Measurements from ENCODE around the gene TIMM44. TPM values are rescaled to one million over a fixed set of nuclear protein-coding genes. Genes with fewer than 3 reads are reported as not detected.

Gene TIMM44
- total and polyA plus RNA-seq, 8 donors: 36.7 to 56.5 (median 43.4) TPM

DNA sequence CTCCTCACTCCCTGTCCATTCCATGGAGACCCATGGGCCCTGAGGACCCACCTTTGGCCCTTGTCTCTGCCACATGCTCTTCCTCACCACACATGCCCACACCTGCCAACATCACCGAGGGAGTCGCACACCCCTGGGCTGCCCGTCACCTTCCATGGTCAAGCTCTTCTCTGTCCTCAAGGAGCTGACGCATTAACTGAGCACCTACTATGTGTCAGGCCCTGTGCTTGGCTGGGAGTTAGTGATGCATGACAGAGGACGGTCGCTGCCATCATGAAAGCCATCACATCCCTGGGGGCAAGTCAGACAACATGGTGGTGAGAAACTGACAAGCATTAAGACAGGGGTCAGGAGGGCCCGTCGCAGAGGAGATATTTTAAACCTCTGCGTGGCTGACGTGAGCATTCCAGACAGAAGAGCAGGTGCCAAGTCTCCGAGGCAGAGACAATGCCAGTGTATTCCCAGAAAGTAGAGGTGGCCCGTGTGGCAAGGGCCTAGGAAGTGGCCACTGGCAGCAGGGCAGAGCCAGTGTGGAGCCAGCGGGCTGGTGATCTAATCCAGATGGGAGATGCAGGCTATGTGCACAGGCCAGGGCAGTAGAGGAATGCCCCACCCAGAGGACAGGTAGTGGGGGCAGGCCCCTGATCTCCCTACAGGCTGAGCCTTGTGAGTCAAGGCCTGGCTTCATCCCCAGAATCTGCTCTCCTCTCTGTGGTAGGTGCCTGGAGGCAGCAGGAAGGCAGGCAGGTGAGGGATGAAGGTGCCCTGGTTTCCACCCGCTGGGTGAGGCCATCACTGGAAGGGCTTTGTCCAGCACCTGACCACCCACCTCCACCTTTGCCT lies 40.8 kb upstream of the TIMM44 start:
- intact Hi-C loops (cut with DNase I): no loop called here
- Histone ChIP-seq H3K4me1 (peaks cover 16 to 21% of the 10 kb centered on the region in 2 donors), H3K27ac (no peak overlapping the region), H3K9me3 (no peaks in the 10 kb centered on the region), H3K4me3 (no peak overlapping the region), H3K36me3 (peaks cover 0 to 92% of the 10 kb centered on the region in 2 donors), H3K27me3 (no peaks in the 10 kb centered on the region)
- peak in 1 of 4 donors; percentile 34 for DNase-seq
- TF ChIP-seq, protein P1, sequence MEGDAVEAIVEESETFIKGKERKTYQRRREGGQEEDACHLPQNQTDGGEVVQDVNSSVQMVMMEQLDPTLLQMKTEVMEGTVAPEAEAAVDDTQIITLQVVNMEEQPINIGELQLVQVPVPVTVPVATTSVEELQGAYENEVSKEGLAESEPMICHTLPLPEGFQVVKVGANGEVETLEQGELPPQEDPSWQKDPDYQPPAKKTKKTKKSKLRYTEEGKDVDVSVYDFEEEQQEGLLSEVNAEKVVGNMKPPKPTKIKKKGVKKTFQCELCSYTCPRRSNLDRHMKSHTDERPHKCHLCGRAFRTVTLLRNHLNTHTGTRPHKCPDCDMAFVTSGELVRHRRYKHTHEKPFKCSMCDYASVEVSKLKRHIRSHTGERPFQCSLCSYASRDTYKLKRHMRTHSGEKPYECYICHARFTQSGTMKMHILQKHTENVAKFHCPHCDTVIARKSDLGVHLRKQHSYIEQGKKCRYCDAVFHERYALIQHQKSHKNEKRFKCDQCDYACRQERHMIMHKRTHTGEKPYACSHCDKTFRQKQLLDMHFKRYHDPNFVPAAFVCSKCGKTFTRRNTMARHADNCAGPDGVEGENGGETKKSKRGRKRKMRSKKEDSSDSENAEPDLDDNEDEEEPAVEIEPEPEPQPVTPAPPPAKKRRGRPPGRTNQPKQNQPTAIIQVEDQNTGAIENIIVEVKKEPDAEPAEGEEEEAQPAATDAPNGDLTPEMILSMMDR (IDR thresholded peaks at IDR 0.05): no peak
- no peak for ATAC-seq

DNA sequence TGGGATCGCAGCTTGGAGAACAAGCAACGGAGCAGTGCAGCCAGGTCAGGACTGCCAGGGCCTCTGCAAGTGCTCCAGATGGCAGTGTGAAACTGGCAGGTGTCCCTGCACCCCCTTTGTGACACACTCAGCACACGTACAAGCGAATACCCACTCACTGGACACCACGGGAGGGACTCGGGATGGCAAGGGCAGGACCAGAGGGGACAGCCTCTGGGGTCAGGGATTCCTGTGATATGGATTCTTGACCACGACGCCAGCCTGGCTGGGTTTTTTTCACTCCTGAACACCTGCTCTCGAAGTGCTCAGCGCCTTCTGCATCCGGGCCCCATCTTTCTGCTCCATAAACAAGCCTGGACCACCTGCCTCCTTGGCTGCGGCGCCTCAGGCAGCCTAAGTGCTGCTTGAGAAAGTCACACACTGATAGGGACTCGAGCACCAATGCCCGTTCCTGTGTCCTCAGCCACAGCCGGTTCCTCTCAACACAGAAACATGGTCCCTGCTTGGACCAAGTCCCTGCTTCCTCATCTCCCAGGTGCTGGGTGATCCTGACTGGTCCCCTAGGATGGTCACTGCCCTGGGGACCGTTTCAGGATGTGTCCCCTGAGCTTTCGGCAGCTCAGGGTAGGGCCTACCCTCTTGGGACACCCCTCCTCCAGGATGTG lies 40.0 kb upstream of the TIMM44 start:
- ATAC-seq (no peak), DNase-seq (peak in 1 of 4 donors; percentile 41)
- Histone ChIP-seq H3K4me1 (peaks cover 13 to 21% of the 10 kb centered on the region in 2 donors), H3K27ac (peak overlapping the region in 1 of 2 donors; percentile 23), H3K4me3 (no peak overlapping the region), H3K27me3 (no peaks in the 10 kb centered on the region), H3K36me3 (peaks cover 0 to 92% of the 10 kb centered on the region in 2 donors), H3K9me3 (no peaks in the 10 kb centered on the region)
- TF ChIP-seq, protein P1 (IDR thresholded peaks at IDR 0.05): no peak
- intact Hi-C loops (cut with DNase I): no loop called here

DNA sequence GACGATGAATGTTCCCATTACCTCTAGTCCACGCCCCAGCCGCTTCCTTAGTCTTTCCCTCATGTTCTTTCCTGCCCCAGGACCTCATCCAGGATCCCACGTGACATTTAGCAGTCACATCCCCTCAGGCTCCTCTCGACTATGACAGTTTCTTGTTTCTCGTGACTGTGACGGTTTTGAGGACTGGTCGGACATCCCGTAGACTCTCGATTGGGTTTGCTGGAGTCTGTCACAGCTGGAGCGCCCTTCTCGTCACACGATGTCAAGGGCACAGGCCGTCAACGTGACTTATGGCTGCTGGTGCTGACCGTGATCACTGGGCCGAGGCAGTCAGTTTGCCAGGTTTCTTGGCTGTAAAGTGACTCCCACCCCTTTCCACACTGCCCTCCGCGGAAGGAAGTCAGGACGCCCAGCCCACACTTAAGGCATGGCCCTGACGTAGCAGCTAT lies 39.2 kb upstream of the TIMM44 start:
- H3K9me3 ChIP-seq: no peaks in the 10 kb centered on the region
- TF ChIP-seq, protein P1 (IDR thresholded peaks at IDR 0.05): no peak
- H3K27ac ChIP-seq: no peak overlapping the region
- intact Hi-C loops (cut with DNase I): no loop called here
- DNase-seq (peak in 1 of 4 donors; percentile 37), ATAC-seq (no peak)
- peaks cover 6 to 14% of the 10 kb centered on the region in 2 donors for H3K4me1 ChIP-seq
- peaks cover 0 to 92% of the 10 kb centered on the region in 2 donors for H3K36me3 ChIP-seq
- H3K27me3 ChIP-seq: no peaks in the 10 kb centered on the region
- no peak overlapping the region for H3K4me3 ChIP-seq

DNA sequence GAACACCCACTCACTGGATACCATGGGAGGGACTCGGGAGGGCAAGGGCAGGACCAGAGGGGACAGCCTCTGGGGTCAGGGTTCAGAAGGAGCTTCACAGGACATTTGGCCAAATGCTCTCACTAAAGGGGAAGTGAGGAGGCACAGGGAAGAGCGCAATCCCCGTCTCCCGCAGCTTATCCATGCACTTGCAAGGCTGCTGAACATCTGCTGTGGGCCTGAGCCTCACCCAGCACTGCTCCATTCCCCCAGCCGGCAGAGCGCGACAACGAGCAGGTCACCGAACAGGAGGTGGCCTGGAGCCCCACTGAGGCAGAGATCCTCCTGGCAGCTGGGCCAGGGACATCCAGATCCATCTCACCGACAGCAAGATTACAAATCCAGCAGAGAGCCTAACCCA lies 38.6 kb upstream of the TIMM44 start:
- H3K27me3 ChIP-seq: no peaks in the 10 kb centered on the region
- ATAC-seq (no peak), DNase-seq (peak in 1 of 4 donors; percentile 45)
- H3K27ac ChIP-seq: no peak overlapping the region
- H3K36me3 ChIP-seq: peaks cover 0 to 92% of the 10 kb centered on the region in 2 donors
- peaks cover under 1 to 10% of the 10 kb centered on the region in 2 donors for H3K4me1 ChIP-seq
- TF ChIP-seq, protein P1 (IDR thresholded peaks at IDR 0.05): no peak
- no peaks in the 10 kb centered on the region for H3K9me3 ChIP-seq
- H3K4me3 ChIP-seq: no peak overlapping the region
- intact Hi-C loops (cut with DNase I): no loop called here

DNA sequence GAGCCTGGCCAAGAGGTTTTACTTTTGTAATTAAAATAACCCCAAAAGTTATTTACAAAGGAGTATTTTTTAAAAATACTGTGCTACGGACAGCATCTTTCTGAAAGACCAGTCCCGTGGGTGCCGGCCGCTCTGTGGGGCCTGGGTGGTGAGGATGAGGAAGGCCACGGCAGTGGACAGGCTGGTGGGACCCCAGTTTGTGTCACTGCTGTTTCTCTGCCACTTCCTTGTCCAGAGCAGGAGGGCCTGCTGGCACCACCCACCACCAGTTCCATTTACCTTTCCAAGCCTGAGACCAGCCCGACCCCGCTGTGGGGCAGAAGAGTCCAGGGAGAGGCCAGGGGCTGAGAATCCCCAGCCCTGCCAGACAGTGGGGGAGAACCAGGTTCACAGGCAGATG lies 38.2 kb upstream of the TIMM44 start:
- Histone ChIP-seq H3K36me3 (peaks cover 0 to 93% of the 10 kb centered on the region in 2 donors), H3K9me3 (no peaks in the 10 kb centered on the region), H3K4me3 (no peak overlapping the region), H3K27me3 (no peaks in the 10 kb centered on the region), H3K4me1 (peaks cover 0 to 6% of the 10 kb centered on the region in 2 donors), H3K27ac (no peak overlapping the region)
- TF ChIP-seq, protein P1 (IDR thresholded peaks at IDR 0.05): no peak
- DNase-seq (peak in 1 of 4 donors; percentile 71), ATAC-seq (no peak)
- intact Hi-C loops (cut with DNase I): no loop called here
